PC-3 (cell line): Measurements from ENCODE around the gene VPS33B. TPM values are rescaled to one million over a fixed set of nuclear protein-coding genes. Genes with fewer than 3 reads are reported as not detected.

ENCODE experiments used
- ATAC-seq: fragments of 200-7000 bp; cut with Tn5 transposase; 2 replicates; pipeline ENCODE4 v1.9.1; 2020; ENCODE audit warnings: mild to moderate bottlenecking, moderate library complexity
- BruUV-seq: library from RNA; stranded (reverse); fragments of 400-500 nt; replicated peaks from 2 replicates; lab custom pipeline; 2021; lab: Mats Ljungman, UMichigan
- CTCF ChIA-PET: fragments of 300-600 bp; sonication (Branson Sonifier 250); formaldehyde crosslinking; loops from one replicate; lab custom pipeline; 2022; ENCODE audit warnings: antibody characterized with exemption; lab: Charles Lee
- POLR2A ChIA-PET: fragments of 300-600 bp; sonication (Branson Sonifier 250); formaldehyde crosslinking; loops from one replicate; lab custom pipeline; 2022; ENCODE audit warnings: antibody characterized with exemption; ENCODE audit not compliant: unreplicated experiment; lab: Charles Lee
- DNase-seq: peaks from one replicate; pipeline ENCODE4 v3.0.0-alpha.2; 2015
- H2AFZ ChIP-seq: fragments of 300-600 bp; sonication (generic); 2 replicates; pipeline ENCODE4 v1.6.0; 2016; ENCODE audit warnings: antibody characterized with exemption, low read length
- H3F3A ChIP-seq: fragments of 300-600 bp; sonication (generic); one replicate; pipeline ENCODE4 v1.6.0; 2017; ENCODE audit warnings: antibody characterized with exemption, low read length, control low read depth, mild to moderate bottlenecking; ENCODE audit not compliant: unreplicated experiment
- H3K27ac ChIP-seq: fragments of 300-600 bp; sonication (generic); 2 replicates; pipeline ENCODE4 v1.5.1; 2016; ENCODE audit warnings: mild to moderate bottlenecking, low read length
- H3K27me3 ChIP-seq: fragments of 300-600 bp; sonication (generic); 2 replicates; pipeline ENCODE4 v1.6.1; 2016; ENCODE audit warnings: low read length, mixed read lengths
- H3K36me3 ChIP-seq: fragments of 300-600 bp; sonication (generic); 2 replicates; pipeline ENCODE4 v1.6.1; 2016; ENCODE audit warnings: low read depth, mixed run types, low read length, mixed read lengths
- H3K4me1 ChIP-seq: fragments of 300-600 bp; sonication (generic); 2 replicates; pipeline ENCODE4 v1.5.1; 2016; ENCODE audit warnings: low read length; ENCODE audit not compliant: insufficient read depth
- H3K4me2 ChIP-seq: fragments of 300-600 bp; sonication (generic); 2 replicates; pipeline ENCODE4 v1.6.0; 2016; ENCODE audit warnings: low read length
- H3K4me3 ChIP-seq: fragments of 300-600 bp; sonication (generic); 2 replicates; pipeline ENCODE4 v1.5.1; 2016; ENCODE audit warnings: mild to moderate bottlenecking, low read length, mixed read lengths
- H3K79me2 ChIP-seq: fragments of 300-600 bp; sonication (generic); 2 replicates; pipeline ENCODE4 v1.6.1; 2017; ENCODE audit warnings: low read length, mixed read lengths
- H3K9ac ChIP-seq: fragments of 300-600 bp; sonication (generic); 2 replicates; pipeline ENCODE4 v1.6.0; 2016; ENCODE audit warnings: mild to moderate bottlenecking, low read length
- H3K9me2 ChIP-seq: fragments of 300-600 bp; sonication (generic); replicated peaks from 2 replicates; pipeline ENCODE4 v1.6.1; 2016; ENCODE audit warnings: mixed run types, low read length, mixed read lengths
- H3K9me3 ChIP-seq: fragments of 300-600 bp; sonication (generic); 2 replicates; pipeline ENCODE4 v1.6.1; 2016; ENCODE audit warnings: low read length, mixed read lengths
- H4K20me1 ChIP-seq: fragments of 300-600 bp; sonication (generic); 2 replicates; pipeline ENCODE4 v1.6.1; 2016; ENCODE audit warnings: low read length, mixed read lengths
- EZH2 ChIP-seq: fragments of 300-600 bp; sonication (generic); IDR thresholded peaks from one replicate; pipeline ENCODE4 v1.6.1; 2017; ENCODE audit warnings: antibody characterized with exemption, mild to moderate bottlenecking, low read length; ENCODE audit not compliant: unreplicated experiment
- EZH2phosphoT487 ChIP-seq: fragments of 300-600 bp; sonication (generic); IDR thresholded peaks from 2 replicates; pipeline ENCODE4 v1.6.1; 2018; ENCODE audit warnings: mild to moderate bottlenecking, antibody characterized with exemption, low read length, borderline replicate concordance
- intact Hi-C: fragments of 100-400 bp; cut with micrococcal nuclease; formaldehyde crosslinking; loops from 2 replicates; pipeline ENCODE4 v1.9.0; 2023
- total RNA-seq: library from RNA; depleted of rRNA; stranded (reverse); fragments of >200 nt; gene quantifications from 2 replicates; pipeline ENCODE4 v1.2.3, GENCODE V29; 2014
- TF ChIP-seq, protein P1 (sequence below): fragments of 300-600 bp; sonication (generic); conservative IDR thresholded peaks from 2 replicates; pipeline ENCODE4 v1.5.1; 2017; ENCODE audit warnings: antibody characterized with exemption, low read depth, mild to moderate bottlenecking, low read length

Gene VPS33B
- total RNA-seq, 1 experiment from 2014 or later = 8.0 TPM

DNA sequence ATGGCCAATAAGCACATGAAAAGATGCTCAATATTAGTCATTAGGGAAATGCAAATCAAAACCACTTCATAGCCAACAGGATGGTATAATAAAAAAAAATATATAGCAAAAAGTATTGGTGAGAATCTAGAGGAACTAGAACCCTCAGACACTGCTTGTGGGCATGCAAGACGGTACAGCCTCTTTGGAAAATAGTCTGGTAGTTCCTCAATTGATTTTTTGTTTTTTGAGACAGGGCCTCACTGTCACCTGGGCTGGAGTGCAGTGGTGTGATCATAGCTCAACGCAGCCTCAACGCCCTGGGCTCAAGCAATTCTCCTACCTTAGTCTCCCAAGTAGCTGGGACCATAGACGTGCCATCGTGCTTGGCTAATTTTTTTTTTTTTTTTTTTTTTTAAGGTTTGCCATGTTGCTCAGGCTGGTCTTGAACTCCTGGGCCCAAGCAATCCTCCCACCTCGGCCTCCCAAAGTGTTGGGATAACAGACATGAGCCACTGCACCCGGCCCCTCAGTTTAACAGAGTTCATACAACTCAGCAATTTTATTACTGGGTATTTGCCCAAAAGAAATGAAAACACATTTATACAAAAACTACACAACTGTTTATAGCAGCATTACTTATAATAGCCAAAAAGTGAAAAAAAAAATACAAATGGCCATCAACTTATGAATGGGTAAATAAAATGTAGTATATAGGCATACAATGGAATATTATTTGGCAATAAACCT is 33.2 kb downstream of the VPS33B start:
- TF ChIP-seq, protein P1, sequence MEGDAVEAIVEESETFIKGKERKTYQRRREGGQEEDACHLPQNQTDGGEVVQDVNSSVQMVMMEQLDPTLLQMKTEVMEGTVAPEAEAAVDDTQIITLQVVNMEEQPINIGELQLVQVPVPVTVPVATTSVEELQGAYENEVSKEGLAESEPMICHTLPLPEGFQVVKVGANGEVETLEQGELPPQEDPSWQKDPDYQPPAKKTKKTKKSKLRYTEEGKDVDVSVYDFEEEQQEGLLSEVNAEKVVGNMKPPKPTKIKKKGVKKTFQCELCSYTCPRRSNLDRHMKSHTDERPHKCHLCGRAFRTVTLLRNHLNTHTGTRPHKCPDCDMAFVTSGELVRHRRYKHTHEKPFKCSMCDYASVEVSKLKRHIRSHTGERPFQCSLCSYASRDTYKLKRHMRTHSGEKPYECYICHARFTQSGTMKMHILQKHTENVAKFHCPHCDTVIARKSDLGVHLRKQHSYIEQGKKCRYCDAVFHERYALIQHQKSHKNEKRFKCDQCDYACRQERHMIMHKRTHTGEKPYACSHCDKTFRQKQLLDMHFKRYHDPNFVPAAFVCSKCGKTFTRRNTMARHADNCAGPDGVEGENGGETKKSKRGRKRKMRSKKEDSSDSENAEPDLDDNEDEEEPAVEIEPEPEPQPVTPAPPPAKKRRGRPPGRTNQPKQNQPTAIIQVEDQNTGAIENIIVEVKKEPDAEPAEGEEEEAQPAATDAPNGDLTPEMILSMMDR = no peak
- TF ChIP-seq EZH2 (no peak), EZH2phosphoT487 (no peak)
- Histone ChIP-seq H3K9me3 (no peaks in the 10 kb centered on the region), H3K4me1 (peaks cover 5% of the 10 kb centered on the region; the same call in 1 of the 2 replicates), H3K27ac (no peak overlapping the region), H3K9me2 (no peaks in the 10 kb centered on the region), H4K20me1 (peaks cover 10% of the 10 kb centered on the region; the same call in 1 of the 2 replicates), H3K4me2 (no peak overlapping the region), H2AFZ (no peak overlapping the region), H3K4me3 (no peak overlapping the region), H3F3A (no peaks in the 10 kb centered on the region), H3K79me2 (peaks cover 99% of the 10 kb centered on the region), H3K9ac (no peak overlapping the region), H3K27me3 (no peaks in the 10 kb centered on the region), H3K36me3 (peaks cover 4% of the 10 kb centered on the region; the same call in 1 of the 2 replicates)
- DNase-seq (no peak), ATAC-seq (no peak)
- BruUV-seq = no TSS peak
- intact Hi-C loops = no loop called here
- ChIA-PET CTCF (no interaction called here), POLR2A (no interaction called here)

DNA sequence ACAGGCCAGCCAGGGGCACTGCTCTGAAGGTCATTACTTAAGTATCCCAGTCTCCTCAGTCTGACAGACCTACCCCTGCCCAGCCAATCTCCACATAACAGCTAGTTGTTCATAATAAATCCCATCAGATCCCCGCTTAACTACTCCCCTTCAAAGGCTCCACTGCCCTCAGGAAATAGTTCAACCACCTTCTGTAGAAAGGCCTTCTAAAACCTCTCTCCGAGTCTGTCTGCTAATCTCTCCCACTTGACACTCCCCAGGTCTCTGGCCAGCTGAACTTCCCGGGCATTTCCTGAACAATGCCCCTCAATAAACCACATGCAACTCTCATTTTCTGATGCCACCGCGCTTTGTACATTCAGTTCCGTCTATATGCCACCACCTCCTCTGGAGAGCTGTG is 34.1 kb downstream of the VPS33B start:
- no peaks in the 10 kb centered on the region for H3K9me3 ChIP-seq
- TF ChIP-seq EZH2phosphoT487 (no peak), EZH2 (no peak)
- TF ChIP-seq, protein P1 = no peak
- intact Hi-C loops = no loop called here
- no peaks in the 10 kb centered on the region for H3K27me3 ChIP-seq
- H3K9me2 ChIP-seq = no peaks in the 10 kb centered on the region
- CTCF ChIA-PET = no interaction called here
- BruUV-seq = no TSS peak
- no peak overlapping the region for H3K9ac ChIP-seq
- no peak overlapping the region for H3K4me2 ChIP-seq
- H3K4me3 ChIP-seq = no peak overlapping the region
- H3K4me1 ChIP-seq = peaks cover 5% of the 10 kb centered on the region; the same call in 1 of the 2 replicates
- H3F3A ChIP-seq = no peaks in the 10 kb centered on the region
- DNase-seq (no peak), ATAC-seq (no peak)
- H2AFZ ChIP-seq = no peak overlapping the region
- peaks cover 10% of the 10 kb centered on the region; the same call in 1 of the 2 replicates for H4K20me1 ChIP-seq
- H3K27ac ChIP-seq = no peak overlapping the region
- peaks cover 98% of the 10 kb centered on the region for H3K79me2 ChIP-seq
- POLR2A ChIA-PET = no interaction called here
- H3K36me3 ChIP-seq = peaks cover 10% of the 10 kb centered on the region

GRCh38 chr15:90987561-90988141 is 34.7 kb downstream of the VPS33B start:
- no TSS peak for BruUV-seq
- peaks cover 10% of the 10 kb centered on the region; the same call in 1 of the 2 replicates for H4K20me1 ChIP-seq
- no peaks in the 10 kb centered on the region for H3F3A ChIP-seq
- H3K9me2 ChIP-seq = no peaks in the 10 kb centered on the region
- H3K4me3 ChIP-seq = no peak overlapping the region
- TF ChIP-seq EZH2phosphoT487 = no peak
- no peak for TF ChIP-seq EZH2
- TF ChIP-seq, protein P1 = no peak
- ChIA-PET CTCF (no interaction called here), POLR2A (no interaction called here)
- H3K9ac ChIP-seq = no peak overlapping the region
- no peak overlapping the region for H3K4me2 ChIP-seq
- peaks cover 16% of the 10 kb centered on the region for H3K36me3 ChIP-seq
- intact Hi-C loops = no loop called here
- H3K4me1 ChIP-seq = peaks cover 3% of the 10 kb centered on the region; the same call in 1 of the 2 replicates
- DNase-seq (no peak), ATAC-seq (no peak)
- H3K27ac ChIP-seq = no peak overlapping the region
- H2AFZ ChIP-seq = no peak overlapping the region
- H3K27me3 ChIP-seq = no peaks in the 10 kb centered on the region
- peaks cover 98% of the 10 kb centered on the region for H3K79me2 ChIP-seq
- H3K9me3 ChIP-seq = no peaks in the 10 kb centered on the region
